Stimulated activated CD8-positive, alpha-beta memory T cell treated with anti-CD3 and anti-CD28 coated beads, Interleukin-12 subunit alpha, Interleukin-12 subunit beta, amount 100 ng/mL, for 24 hours (primary cell): ENCODE measurements around the gene RPS6KA1.
"Not testable (repeated sequence)": the region's sequence is repeated elsewhere in the genome, so short reads cannot be mapped to it uniquely, and the experiment has no call there.

Experiments used
- DNase-seq: peaks from one replicate; pipeline ENCODE4 v3.0.0-alpha.2; 2020; ENCODE audit errors: extremely low read depth

Gene RPS6KA1

DNA sequence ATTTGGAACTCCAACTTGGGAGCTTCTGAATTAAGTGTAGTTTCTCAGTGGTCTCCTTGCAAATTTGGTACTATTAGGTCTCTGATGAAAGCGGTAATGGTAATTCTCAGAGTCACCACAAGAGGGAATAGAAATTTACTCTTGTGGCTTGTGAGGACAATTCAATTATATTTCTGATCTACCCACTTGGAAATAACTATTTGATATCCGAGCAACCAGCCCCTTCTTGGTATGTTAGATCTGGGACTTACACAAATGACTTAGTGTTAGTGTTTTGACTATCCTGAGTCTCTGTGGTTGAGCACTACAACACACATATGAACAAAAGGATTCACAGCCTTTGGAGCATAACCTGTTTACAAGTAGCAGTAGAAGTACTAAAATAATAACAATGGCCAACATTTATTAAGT, 68.1 kb downstream of the RPS6KA1 start:
- DNase-seq: no peak

DNA sequence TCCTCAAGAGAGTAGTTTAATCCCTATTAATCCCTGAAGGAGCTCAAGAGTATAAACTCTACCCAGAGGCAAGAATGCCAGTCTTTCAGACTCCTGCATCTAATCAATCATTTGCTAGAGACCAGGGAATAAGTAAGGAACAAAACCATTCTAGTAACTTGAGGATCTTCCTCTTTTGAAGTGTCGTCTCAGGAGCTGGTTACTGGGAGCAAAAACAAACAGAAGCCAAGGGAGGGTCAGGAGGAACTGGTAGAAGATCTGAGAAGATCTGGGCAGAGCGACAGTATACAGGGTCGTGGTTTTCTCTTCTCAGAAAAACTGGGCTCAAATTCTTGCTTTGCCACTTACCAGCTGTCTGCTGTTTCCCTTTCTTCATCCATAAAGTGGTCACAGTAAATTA, 69.3 kb downstream of the RPS6KA1 start:
- DNase-seq: no peak

DNA sequence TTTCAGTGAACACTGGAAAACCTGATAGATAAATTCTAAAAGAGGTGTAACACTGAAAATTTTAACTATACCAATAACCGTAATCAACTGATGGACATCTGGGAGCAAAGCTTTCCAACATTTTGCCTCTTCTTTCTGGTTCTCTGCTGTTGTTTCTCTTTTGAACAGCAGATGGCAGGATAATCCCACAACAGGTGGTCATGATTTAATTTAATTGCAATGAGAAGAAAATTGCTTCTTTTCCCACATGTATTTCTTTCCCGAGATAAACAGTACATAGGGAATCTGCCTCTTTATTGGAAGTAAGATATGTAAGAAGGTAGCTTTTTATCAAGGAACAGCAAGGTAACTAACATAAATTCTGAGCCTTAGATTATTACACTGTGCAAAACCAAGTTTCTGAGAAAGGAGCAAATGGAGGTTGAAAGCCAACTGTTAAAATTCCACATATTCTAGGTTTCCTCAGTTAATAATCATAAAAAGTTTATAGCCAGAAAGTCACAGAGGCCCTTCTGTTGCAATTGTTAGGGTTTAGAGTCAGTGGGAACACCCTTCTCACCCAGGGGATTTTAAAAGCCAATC, 72.9 kb downstream of the RPS6KA1 start:
- DNase-seq: no peak

DNA sequence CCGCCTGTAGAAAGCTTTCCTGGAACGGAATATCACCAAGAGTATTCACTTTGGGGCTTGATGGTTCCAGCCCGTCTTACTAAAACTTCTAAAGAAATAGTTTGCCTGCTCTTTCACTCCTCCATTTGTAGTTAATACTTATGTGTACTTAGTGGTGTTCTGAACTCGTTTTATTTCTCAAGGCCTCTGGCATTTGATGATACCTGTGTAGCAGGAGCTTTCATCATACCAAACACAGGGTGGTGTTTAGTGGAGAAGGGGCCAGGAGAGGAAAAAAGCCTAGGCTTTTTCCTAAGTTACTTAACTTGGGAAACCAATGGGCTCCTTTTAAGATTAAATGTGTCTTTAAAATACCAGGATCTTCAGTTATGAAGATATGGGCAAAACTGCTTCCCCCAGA, 74.3 kb downstream of the RPS6KA1 start:
- no peak for DNase-seq

DNA sequence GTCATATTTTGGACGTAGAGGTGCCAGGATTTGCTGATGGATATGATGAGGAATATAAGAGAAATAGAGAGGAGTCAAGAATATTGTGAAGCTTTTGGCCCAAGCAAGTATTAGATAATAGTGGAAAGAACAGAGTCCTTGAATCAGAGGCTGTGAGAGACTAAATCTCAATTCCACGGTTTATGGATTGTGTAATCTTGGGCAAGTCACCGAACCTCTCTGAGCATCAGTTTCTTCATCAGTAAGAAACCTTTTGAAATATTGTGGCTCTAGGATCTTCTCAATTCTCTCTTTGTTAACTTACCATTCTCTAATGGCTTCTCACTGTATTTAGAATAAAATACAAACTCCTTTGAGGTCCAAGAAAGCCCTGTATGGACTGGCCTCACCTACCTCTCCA, 77.6 kb downstream of the RPS6KA1 start:
- DNase-seq: no peak

DNA sequence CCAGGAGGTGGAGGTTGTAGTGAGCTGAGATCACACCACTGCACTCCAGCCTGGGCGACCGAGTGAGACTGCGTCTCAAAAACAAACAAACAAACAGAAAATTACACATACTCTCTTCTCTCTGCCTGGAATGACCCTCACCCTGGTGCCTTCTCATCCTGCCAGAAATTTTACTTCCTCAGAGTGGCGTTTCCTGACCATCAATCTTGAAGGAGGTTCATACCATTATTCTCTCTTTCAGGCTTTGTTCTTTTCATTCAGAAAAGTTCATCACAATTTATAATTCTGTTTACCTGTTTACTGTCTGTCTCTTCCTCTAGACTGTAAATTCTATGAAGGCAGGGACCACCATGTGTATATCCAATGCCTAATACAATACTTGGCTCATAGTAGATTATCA, 79.3 kb downstream of the RPS6KA1 start:
- no peak for DNase-seq

DNA sequence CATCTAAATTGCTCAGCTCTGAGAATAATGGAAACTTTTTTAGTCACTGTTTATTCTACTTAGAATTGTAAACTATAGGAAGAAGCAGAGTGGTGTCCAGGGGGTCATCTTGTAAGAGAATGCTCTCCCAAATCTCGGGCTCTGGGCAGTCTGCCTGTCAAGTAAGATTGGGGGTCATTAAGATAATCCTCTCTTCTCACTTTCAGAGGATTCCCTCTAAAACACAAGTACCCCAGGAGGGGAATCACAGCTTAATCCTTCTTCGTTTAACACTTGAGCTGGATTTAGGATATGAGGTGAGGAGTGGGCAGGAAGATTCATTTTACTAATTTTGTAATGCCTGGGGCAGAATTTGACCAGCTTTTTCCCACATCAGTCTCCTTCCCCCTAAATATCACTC, 81.2 kb downstream of the RPS6KA1 start:
- no peak for DNase-seq

DNA sequence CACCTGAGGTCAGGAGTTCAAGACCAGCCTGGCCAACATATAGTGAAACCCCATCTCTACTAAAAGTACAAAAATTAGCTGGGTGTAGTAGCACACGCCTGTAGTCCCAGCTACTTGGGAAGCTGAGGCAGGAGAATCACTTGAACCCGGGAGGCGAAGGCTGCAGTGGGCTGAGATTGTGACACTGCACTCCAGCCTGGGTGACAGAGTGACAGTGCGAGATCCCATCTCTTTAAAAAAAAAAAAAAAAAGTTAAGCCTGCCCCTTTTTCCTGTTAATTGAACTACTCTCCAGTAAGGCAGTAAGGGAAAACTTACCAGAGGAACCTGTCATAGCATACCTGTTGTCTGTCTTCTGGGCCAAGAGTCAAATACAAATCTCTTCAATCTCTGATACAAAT, 83.1 kb downstream of the RPS6KA1 start:
- not testable (repeated sequence) for DNase-seq

DNA sequence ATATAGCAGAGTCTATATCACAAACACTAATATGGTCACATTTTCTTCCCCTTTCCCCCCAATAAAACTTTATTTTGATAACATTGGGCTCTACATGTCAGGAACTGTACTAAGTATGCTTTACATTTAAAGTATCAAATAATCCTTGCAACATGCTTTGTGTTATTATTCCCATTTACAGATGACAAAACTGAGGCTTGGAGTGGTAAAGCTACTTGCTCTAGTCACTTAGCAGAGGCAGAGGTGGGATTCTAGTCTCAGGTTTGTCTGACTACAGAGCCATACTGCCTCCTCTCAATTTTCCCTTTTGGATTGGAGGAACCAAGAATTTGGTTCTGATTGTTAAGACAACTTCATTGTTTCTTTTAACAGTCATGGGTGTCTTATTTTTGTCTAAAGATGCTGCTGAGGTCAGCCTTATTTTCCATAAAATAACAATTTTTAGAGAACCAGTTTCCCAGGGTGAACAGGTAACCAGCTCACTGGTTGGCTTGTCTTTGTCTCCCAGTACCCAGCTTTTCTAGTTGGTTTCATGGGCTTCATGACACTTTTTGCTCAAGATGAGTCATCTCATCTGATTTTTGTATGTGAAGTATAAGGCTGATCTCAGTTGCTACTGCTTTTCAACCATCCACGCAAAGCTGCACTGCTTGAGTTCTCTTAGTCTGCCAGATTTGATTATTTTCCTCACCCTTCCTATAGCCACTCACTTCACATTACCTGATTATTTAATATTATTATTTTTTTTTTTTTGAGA, 85.3 kb downstream of the RPS6KA1 start:
- no peak for DNase-seq

DNA sequence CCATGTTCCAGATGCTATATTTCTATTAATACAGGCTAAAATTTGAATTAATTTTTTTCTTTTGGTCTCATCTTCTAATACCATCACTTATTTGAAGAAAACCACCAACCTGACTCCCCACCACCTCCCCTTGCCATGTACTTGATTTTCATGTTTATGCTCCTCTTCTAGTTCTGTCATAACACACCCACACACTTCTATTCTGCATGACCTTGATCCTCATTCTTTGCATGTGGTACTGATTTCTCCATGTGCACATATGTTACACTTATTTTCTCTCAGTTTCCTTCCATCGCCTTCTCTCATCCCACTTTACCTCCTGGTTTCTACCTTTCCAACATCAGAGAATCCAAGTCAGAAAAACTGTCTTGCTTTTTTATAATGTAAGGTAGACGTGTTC, 87.3 kb downstream of the RPS6KA1 start:
- DNase-seq: no peak

DNA sequence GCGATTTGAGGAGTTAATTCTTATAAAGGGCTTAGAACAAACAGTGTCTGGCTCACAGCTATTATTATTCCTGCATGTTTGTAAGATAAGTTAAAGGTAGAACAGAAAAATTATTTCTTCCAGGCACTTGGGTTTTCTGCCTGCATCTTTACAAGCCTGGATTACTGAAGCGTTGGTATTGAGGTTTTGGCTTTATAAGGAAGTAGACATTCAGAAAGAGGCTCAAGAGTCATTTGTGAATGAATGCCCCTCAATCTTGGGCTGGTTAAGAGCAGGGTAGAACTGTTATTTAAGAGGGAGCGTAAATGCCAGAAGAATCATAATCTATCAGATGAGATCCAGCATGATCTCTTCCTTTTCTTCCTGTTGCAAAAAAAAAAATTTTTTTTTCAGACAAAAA, 89.0 kb downstream of the RPS6KA1 start:
- no peak for DNase-seq
